Right cardiac atrium (tissue), 5 donors: ENCODE measurements around the gene USH1G. TPM values are rescaled to one million over a fixed set of nuclear protein-coding genes. Genes with fewer than 3 reads are reported as not detected.
A peak's percentile ranks its signal among the peaks of the same experiment; 100 is the strongest.

Experiments
- ATAC-seq, 2 donors: fragments of 200-7000 bp; cut with Tn5 transposase; one replicate each; pipeline versions ENCODE4 v1.8.0 to v1.9.1; 2020; ENCODE audit warnings: moderate library complexity in 2 of 2, mild to moderate bottlenecking in 1 of 2
- DNase-seq, 3 donors: peaks; one replicate each; pipeline ENCODE4 v3.0.0-alpha.2; 2020
- H3K27ac ChIP-seq: one replicate; pipeline ENCODE4 v1.5.1; 2013; ENCODE audit warnings: mild to moderate bottlenecking, low read length, control low read depth, moderate library complexity
- H3K27me3 ChIP-seq: one replicate; pipeline ENCODE4 v1.6.1; 2013; ENCODE audit not compliant: control insufficient read depth, insufficient read depth
- H3K4me1 ChIP-seq: one replicate; pipeline ENCODE4 v1.6.1; 2013; ENCODE audit warnings: low read length; ENCODE audit not compliant: control insufficient read depth, insufficient read depth
- H3K4me3 ChIP-seq: one replicate; pipeline ENCODE4 v1.5.1; 2013; ENCODE audit warnings: low read length, control low read depth
- H3K9me3 ChIP-seq: one replicate; pipeline ENCODE4 v1.6.1; 2013; ENCODE audit warnings: low read length; ENCODE audit not compliant: control insufficient read depth
- WGBS: extraction: QIAGEN DNeasy Blood & Tissue Kit; methylation state at CpG from one replicate; pipeline ENCODE4 v1.1.7; 2013; 5-methylcytosine and 5-hydroxymethylcytosine counted together
- intact Hi-C, 4 donors: fragments of 100-400 bp; cut with DNase I; formaldehyde crosslinking; loops; one replicate each; pipeline versions ENCODE4 v1.11.0 to v1.14.0; 2022 to 2023
- polyA plus RNA-seq: library from polyadenylated mRNA; stranded (reverse); fragments of 200-250 nt; gene quantifications from one replicate; pipeline ENCODE4 v1.2.3, GENCODE V29; 2013
- total RNA-seq, 4 donors: library from RNA; stranded (reverse); fragmentation: NEBNext Ultra II Directional; extraction: Animal tissue kit (Norgen Biotek cat#: 25700); gene quantifications; one replicate each; pipeline ENCODE4 v1.2.1, GENCODE V29; 2021
- donor health status: healthy with polysubstance abuse.
- donor health status: DM: no; HTN: yes; CAD: no.
- donor health status: DM: no; HTN: no; CAD: no.
- donor health status: DM: no; HTN: yes; CAD: no; lungs with severe emphysema.
- donor health status: DM: yes; HTN: yes; CAD: no.

USH1G gene
- total and polyA plus RNA-seq, 5 donors = 0.06 to 0.59 (median 0.23) TPM

DNA sequence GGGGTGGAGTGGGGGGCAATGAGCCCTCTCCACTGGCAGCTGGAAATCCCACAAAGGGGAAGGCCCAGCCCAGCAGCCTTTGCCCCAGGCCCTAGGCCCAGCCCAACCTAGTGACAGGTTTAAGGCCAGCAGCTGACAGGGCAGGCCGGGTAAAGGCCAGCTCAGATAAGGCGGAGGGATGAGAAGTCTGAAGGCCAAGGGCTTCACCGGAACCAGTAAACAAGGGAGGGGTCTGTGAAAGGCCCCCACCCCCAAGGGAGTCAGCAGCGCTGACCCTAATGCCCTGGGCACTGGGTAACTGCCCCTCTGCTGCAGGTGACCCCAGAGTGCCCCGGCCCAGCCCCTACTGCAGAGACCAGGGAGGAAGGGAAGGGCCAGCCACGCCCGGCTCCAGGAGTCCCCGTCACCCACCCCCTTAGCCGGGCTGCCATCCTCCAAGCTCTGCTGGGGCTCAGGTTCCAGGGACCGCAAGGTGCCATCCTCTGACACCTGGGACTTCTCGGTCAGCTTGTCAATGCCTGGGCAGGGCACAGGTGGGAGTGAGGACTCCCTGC, 30.2 kb upstream of the USH1G start:
- H3K27me3 ChIP-seq = no peaks in the 10 kb centered on the region
- no peaks in the 10 kb centered on the region for H3K9me3 ChIP-seq
- no peak for ATAC-seq
- H3K27ac ChIP-seq = no peak overlapping the region
- intact Hi-C loops = loop anchor here in 1 of 4 donors (10.0 kb wide), 1 partner anchor 252 kb away; the partner anchor contains the start of gene NUP85
- 81% methylated on average over 11 of the region's 11 CpGs for WGBS
- DNase-seq = peak in 1 of 3 donors; percentile 39
- H3K4me3 ChIP-seq = no peak overlapping the region
- H3K4me1 ChIP-seq = no peaks in the 10 kb centered on the region

DNA sequence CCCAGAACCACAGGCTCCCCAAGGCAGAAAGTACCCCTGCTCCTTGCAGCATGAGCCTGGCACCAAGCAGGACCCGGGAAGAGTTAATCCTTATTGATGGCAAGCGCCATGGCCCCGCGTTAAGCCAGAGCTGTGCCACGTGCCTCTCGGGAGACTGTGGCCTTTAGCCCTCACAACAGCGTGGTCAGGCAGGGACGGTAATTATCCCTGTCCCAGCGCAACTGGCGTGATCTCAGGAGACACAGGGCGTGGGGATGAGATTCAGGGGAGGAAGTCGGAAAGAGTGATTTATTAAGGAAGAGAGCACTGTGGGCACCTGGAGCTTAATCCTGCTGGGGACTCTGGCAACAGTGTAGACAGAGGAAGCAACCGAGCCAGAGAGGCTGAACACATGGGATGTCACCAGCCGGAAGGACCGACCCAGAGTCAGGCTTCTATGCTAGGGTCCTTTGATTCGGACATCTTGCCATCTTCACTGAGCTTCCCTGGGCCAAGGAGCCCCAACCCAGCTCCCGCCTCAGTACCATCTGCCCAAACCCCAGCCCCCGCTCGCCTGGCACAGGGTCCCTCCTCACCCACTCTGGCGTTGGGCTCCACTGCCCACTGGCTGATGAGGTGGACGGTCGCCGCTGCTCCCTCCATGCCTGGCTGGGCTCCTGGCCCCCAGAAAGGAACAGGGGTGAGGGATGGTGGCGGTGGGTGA, 29.5 kb upstream of the USH1G start:
- Histone ChIP-seq H3K9me3 (no peaks in the 10 kb centered on the region), H3K4me3 (no peak overlapping the region), H3K27me3 (no peaks in the 10 kb centered on the region), H3K4me1 (no peaks in the 10 kb centered on the region), H3K27ac (no peak overlapping the region)
- 78% methylated on average over 24 of the region's 24 CpGs for WGBS
- DNase-seq (peak in 1 of 3 donors; percentile 44), ATAC-seq (no peak)
- intact Hi-C loops = loop anchor here in 1 of 4 donors (10.0 kb wide), 1 partner anchor 252 kb away; the partner anchor contains the start of gene NUP85

DNA sequence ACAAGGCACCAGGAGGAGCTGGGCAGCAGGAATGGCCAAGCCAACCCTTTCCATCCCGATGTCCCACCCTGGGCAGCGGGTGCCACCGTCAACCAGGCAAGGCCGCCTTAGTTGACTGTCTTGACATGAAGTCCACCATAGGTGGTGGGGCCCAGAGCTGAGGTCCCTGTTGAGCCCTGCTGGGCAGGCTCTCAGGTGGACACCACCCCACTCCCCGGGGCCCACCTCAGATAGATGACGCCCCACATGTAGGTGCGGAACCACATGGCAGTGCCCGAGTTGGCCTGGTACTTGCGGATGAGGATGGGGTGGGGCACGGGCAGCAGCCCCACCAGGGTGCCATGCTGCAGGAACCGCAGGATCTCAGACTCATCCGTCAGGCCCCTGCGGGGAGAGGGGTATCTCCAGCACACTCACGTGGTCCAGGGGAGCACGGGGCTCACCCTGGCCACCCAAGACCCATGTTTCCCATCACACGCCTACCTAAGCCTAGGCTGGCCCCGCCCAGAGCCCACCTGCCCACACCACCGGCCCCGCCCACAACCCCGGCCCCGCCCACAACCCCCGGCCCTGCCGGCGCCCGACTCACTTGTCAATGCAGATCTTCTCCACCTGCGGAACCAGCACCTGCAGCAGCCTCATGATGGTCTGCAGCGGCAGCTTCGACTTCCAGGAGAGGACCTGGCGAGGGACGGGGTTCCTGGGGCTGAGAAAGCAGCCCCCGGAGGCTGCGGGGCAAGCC, 28.8 kb upstream of the USH1G start:
- intact Hi-C loops = loop anchor here in 1 of 4 donors (10.0 kb wide), 1 partner anchor 253 kb away; the partner anchor contains the start of gene NUP85
- DNase-seq = peak in 1 of 3 donors; percentile 55

DNA sequence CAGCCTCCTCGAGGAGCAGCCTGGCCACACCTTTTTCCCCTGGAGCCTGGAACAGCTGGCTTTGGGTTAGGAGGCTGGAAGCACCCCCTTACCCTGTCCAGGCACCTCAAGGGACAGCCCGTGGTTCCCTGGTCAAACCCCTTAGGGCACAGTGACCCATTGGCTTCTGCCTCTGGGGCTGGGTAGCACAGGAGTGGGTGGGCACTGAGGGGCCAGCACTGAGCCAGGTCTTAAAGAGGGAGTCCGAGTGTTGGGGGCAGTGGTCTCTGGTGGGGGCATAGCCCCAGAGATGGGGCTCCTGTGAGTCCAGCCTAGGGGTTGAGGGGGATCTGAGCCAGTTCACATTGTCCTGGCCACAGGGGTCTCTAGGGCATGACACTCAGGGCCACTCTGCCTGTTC, 28.0 kb upstream of the USH1G start:
- WGBS = 65% methylated on average over 3 of the region's 3 CpGs
- intact Hi-C loops = loop anchor here in 1 of 4 donors (10.0 kb wide), 1 partner anchor 254 kb away; the partner anchor contains the start of gene NUP85
- no peak overlapping the region for H3K27ac ChIP-seq
- H3K27me3 ChIP-seq = no peaks in the 10 kb centered on the region
- DNase-seq (no peak), ATAC-seq (no peak)
- no peaks in the 10 kb centered on the region for H3K4me1 ChIP-seq
- H3K4me3 ChIP-seq = no peak overlapping the region
- no peaks in the 10 kb centered on the region for H3K9me3 ChIP-seq

More for the DNA sequence above, 28.8 kb upstream of the USH1G start:
- no peaks in the 10 kb centered on the region for H3K4me1 ChIP-seq
- WGBS = 70% methylated on average over 32 of the region's 32 CpGs
- no peak overlapping the region for H3K4me3 ChIP-seq
- H3K9me3 ChIP-seq = no peaks in the 10 kb centered on the region
- no peaks in the 10 kb centered on the region for H3K27me3 ChIP-seq
- no peak overlapping the region for H3K27ac ChIP-seq
- no peak for ATAC-seq

DNA sequence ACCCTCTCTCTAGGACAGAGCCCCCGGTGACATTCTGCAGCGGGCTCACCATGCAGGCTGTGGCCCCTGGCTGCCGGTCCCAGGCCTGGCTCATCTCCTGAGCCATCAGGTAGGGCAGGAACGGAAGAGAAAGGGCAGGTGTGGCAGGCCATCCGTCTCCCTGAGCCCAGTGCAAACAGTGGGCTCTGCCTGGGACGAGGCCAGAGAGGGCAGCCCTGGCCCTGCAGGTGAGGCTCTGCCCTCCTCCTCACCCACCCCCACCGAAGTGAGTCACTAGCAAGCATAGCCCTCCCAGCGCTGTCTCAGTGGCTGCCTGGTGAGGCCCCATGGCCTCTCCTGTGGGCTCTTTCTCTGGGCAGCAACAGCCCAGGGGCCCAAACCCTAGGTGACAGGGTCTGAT, 27.2 kb upstream of the USH1G start:
- intact Hi-C loops = loop anchor here in 1 of 4 donors (10.0 kb wide), 1 partner anchor 255 kb away; the partner anchor contains the start of gene NUP85
- ATAC-seq = no peak
- WGBS = 63% methylated on average over 8 of the region's 8 CpGs

DNA sequence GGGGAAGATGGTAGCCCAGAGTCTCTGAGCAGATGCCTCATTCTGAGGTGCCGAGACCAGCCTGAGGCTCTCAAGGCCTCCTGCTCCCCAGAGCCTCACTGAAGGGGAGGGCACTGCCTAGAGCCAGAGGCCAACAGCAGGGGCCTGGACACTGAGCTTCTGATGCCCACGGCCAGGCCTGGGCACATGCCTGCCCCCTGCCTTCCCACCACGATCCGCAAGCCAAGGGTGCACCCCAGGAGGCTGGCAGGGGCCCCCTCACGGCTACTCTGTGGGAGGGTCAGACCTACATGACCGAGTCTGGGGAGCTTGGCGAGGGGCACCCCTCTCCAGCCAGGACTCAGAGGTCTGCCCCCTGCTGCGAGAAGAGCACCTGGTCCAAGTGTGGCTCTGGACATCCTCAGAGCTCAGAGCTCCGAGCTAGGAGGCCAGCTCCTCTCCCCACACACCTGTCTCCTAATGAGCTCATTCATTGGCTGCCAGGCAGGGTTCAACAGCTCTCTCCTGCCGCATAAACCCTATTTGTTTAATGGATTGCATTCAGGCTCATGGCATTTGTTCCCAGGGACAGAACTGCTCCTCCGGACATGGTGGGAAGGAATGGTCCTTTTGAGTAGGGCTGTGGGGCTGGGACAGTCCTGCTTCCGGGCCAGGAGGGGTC, 26.5 kb upstream of the USH1G start:
- H3K27me3 ChIP-seq = no peaks in the 10 kb centered on the region
- DNase-seq (no peak), ATAC-seq (no peak)
- no peak overlapping the region for H3K27ac ChIP-seq
- 55% methylated on average over 12 of the region's 12 CpGs for WGBS
- no peak overlapping the region for H3K4me3 ChIP-seq
- no peaks in the 10 kb centered on the region for H3K9me3 ChIP-seq
- H3K4me1 ChIP-seq = no peaks in the 10 kb centered on the region
- intact Hi-C loops = loop anchor here in 1 of 4 donors (10.0 kb wide), 1 partner anchor 255 kb away; the partner anchor contains the start of gene NUP85

More for the DNA sequence above, 27.2 kb upstream of the USH1G start:
- no peaks in the 10 kb centered on the region for H3K4me1 ChIP-seq
- no peaks in the 10 kb centered on the region for H3K9me3 ChIP-seq
- no peak overlapping the region for H3K27ac ChIP-seq
- H3K27me3 ChIP-seq = no peaks in the 10 kb centered on the region
- no peak for DNase-seq
- H3K4me3 ChIP-seq = no peak overlapping the region

DNA sequence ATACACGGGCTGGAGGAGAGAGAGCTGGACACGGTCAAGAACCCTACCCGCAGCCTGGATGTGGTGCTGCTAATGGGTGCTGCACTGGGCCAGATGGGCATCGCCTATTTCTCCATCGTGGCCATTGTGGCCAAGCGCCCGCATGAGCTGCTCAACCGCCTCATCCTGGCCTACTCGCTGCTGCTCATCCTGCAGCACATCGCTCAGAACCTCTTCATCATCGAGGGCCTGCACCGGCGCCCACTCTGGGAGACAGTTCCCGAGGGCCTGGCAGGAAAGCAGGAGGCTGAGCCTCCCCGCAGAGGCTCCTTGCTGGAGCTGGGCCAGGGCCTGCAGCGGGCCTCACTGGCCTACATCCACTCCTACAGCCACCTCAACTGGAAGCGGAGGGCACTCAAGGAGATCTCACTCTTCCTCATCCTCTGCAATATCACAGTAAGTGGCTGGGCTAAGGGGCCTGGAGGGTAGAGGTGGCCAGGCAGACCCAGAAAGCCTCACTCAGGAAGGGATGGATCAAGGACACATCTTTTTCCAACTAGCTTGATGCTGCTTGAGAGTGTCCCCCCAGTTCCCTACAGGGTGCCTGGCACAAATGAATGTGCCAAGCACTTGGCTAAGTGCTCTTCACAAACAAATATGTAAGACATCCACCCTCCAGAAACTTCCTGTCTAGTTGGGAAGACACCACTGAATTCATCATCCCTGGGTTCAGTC, 24.1 kb upstream of the USH1G start:
- WGBS = 92% methylated on average over 17 of the region's 17 CpGs
- Histone ChIP-seq H3K4me3 (no peak overlapping the region), H3K27me3 (no peaks in the 10 kb centered on the region), H3K4me1 (no peaks in the 10 kb centered on the region), H3K27ac (no peak overlapping the region), H3K9me3 (no peaks in the 10 kb centered on the region)
- ATAC-seq (no peak), DNase-seq (no peak)
- intact Hi-C loops = no loop called here

DNA sequence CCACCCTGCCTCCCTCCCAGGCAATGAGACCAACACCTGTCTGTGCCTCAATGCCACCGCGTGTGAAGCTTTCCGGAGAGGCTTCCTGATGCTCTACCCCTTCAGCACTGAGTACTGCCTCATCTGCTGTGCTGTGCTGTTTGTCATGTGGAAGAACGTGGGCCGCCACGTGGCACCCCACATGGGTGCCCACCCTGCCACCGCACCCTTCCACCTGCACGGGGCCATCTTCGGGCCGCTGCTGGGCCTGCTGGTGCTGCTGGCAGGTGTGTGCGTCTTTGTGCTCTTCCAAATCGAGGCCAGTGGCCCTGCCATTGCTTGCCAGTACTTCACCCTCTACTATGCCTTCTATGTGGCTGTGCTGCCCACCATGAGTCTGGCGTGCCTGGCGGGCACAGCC, 23.6 kb upstream of the USH1G start:
- H3K4me3 ChIP-seq = no peak overlapping the region
- H3K27me3 ChIP-seq = no peaks in the 10 kb centered on the region
- no peak for ATAC-seq
- no peak for DNase-seq
- no peaks in the 10 kb centered on the region for H3K9me3 ChIP-seq
- H3K27ac ChIP-seq = no peak overlapping the region
- intact Hi-C loops = no loop called here
- WGBS = 91% methylated on average over 14 of the region's 14 CpGs
- H3K4me1 ChIP-seq = no peaks in the 10 kb centered on the region

DNA sequence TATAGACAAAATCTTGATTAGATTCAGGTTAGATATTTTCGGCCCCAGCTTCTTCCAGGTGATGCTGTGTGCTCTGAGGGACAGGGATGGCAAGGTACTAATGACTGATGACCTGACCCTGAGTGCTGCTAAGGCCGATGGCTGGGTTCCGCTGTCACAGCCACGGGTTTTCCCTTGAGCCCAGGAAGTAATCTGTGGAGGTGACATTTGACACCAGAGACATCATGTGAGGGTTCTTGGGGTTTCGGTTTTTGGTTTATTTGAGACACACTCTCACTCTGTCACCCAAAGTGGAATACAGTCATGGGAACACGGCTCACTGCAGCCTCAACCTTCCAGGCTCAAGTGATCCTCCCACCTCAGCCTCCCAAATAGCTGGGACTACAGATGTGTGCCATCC, 22.5 kb upstream of the USH1G start:
- H3K4me3 ChIP-seq = no peak overlapping the region
- WGBS = 45% methylated on average over 6 of the region's 6 CpGs
- H3K27me3 ChIP-seq = no peaks in the 10 kb centered on the region
- ATAC-seq = no peak
- no peaks in the 10 kb centered on the region for H3K9me3 ChIP-seq
- DNase-seq = no peak
- intact Hi-C loops = no loop called here
- no peak overlapping the region for H3K27ac ChIP-seq
- H3K4me1 ChIP-seq = no peaks in the 10 kb centered on the region

DNA sequence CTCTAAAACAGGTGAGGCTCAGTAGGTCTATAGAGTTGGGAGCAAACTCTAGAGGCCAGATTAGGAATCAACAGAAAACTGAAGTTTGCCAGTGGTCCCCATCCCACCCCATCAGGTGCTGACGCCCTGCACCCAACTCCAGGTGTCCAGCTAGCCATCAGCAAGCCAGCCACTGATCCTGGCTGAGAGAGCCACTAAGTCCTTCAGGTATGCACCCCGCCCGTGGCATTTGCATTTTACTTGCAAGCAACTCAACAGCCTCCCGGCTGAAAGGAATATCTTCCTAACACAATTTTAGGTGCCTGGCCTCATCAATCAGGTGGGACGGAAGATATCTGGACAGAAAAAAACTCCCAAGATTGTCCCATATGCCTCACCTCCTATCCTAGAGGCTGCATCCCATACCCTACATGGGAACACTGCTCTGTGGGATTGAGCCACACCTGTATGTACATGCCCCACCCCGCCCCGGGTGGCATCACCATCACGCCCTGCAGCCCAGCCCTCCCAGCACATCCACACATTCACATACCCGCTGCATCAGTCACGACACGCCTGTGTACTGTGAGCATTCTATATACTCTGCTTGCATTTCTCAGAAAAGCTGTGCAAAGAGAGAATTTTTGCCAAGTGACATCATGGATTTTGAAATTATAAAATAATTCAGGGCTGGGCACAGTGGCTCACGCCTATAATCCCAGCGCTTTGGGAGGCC, 20.9 kb upstream of the USH1G start:
- Histone ChIP-seq H3K27me3 (no peaks in the 10 kb centered on the region), H3K4me1 (no peaks in the 10 kb centered on the region), H3K27ac (no peak overlapping the region), H3K4me3 (no peak overlapping the region), H3K9me3 (no peaks in the 10 kb centered on the region)
- DNase-seq (no peak), ATAC-seq (no peak)
- intact Hi-C loops = no loop called here
- WGBS = 61% methylated on average over 13 of the region's 13 CpGs
